ENCODE data around the gene FKBP5. TPM values are rescaled to one million over a fixed set of nuclear protein-coding genes. Genes with fewer than 3 reads are reported as not detected.
"Not testable (repeated sequence)": the region's sequence is repeated elsewhere in the genome, so short reads cannot be mapped to it uniquely, and the experiment has no call there.

Gene FKBP5
- total RNA-seq, 2 experiments from 2014 or later = 202 to 208 TPM

DNA sequence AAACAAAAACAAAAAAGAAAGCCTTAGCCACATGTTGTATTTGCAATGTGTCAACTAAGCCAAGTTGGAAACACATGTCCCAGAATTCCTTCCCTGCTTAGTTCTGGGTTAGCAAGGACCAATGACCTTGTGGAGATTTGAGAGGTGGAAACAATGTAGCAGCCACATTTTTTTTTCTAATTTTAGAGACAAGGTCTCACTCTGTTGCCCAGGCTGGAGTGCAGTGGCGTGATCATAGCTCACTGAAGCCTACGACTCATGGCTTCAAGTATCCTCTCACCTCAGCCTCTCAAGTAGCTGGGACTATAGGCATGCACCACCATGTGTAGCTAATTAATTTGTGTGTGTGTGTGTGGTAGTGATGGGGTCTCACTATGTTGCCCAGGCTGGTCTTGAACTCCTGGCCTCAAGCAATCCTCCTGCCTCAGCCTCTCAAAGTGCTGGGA is 117.8 kb downstream of the FKBP5 start:
- H3K4me1 Mint-ChIP-seq (ENCODE audit: low read depth); DNase-seq; H3K9me3 Mint-ChIP-seq; intact Hi-C loops (cut with micrococcal nuclease); H3K4me3 Mint-ChIP-seq; H3K27me3 Mint-ChIP-seq (ENCODE audit: low read depth): not testable (repeated sequence)
- peaks cover 18% of the 10 kb centered on the region for H3K36me3 Mint-ChIP-seq (ENCODE audit: low read depth)
- CTCF ChIA-PET = interaction anchor here (0.9 to 1.1 kb wide), 3 partner anchors 11 to 169 kb away, joined by 3 to 4 read pairs (median 4); no protein-coding TSS in a partner anchor
- H3K27ac Mint-ChIP-seq = peak overlapping the region; percentile 24

DNA sequence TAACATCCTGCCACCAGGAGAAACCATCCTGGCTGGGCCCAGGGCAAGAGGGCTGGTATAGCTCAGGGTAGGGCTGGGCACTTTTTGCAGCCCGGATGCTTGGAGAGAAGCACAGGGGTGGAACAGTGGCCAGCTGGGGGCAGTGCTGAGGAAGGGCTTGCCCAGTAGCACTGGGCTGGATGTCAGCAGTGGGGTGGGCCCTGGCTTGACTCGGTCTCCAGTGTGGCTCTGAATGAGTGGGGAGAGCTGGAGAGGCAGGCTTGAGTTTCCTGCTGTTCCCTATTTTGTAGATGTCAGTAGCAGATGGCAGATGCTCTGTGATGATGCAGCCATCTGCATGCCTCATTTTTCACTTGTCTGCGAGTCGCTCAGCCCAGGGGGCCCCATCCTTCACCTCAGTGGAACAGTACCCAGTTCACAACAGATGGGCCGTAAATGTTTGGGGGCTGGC is 119.7 kb downstream of the FKBP5 start:
- DNase-seq = peak; percentile 68
- Mint-ChIP-seq H3K27ac (no peak overlapping the region), H3K4me1 (ENCODE audit: low read depth) (no peaks in the 10 kb centered on the region), H3K27me3 (ENCODE audit: low read depth) (no peaks in the 10 kb centered on the region), H3K9me3 (no peaks in the 10 kb centered on the region), H3K36me3 (ENCODE audit: low read depth) (peaks cover 7% of the 10 kb centered on the region), H3K4me3 (no peak overlapping the region)
- CTCF ChIA-PET = interaction anchor here (0.6 to 4.6 kb wide), 2 partner anchors 25 to 168 kb away, joined by 3 to 42 read pairs; partner anchors contain the start of gene ARMC12
- intact Hi-C loops (cut with micrococcal nuclease) = loop anchor here (1.0 to 5.0 kb wide), 2 partner anchors 47 to 167 kb away; no protein-coding TSS in a partner anchor

DNA sequence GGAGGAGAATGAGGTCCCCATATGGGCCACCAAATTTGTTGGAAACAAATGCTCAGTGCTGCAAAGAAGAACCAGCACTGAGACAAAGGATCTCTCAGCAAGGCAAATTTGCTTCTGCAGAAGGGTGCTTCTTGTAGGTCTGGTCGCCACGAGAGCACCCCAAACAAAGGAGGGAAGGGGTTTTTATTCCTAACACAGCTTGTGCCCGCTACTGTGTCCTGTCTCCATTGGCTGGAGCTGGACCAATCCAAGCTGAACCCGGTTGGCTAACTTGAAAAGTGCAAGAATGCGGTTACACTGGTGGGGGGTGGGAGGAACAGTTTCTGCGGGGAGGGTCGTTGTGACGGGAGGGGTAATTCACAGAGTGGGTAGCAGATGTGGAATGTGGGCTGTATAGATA is 121.9 kb downstream of the FKBP5 start:
- CTCF ChIA-PET = interaction anchor here (4.6 kb wide), 1 partner anchor 170 kb away, joined by 42 read pairs; the partner anchor contains the start of gene ARMC12
- no peaks in the 10 kb centered on the region for H3K9me3 Mint-ChIP-seq
- no peaks in the 10 kb centered on the region for H3K36me3 Mint-ChIP-seq (ENCODE audit: low read depth)
- H3K27ac Mint-ChIP-seq = no peak overlapping the region
- H3K4me3 Mint-ChIP-seq = no peak overlapping the region
- DNase-seq = no peak
- no peaks in the 10 kb centered on the region for H3K27me3 Mint-ChIP-seq (ENCODE audit: low read depth)
- H3K4me1 Mint-ChIP-seq (ENCODE audit: low read depth) = no peaks in the 10 kb centered on the region
- intact Hi-C loops (cut with micrococcal nuclease) = loop anchor here (5.0 kb wide), 1 partner anchor 44 kb away; no protein-coding TSS in a partner anchor

DNA sequence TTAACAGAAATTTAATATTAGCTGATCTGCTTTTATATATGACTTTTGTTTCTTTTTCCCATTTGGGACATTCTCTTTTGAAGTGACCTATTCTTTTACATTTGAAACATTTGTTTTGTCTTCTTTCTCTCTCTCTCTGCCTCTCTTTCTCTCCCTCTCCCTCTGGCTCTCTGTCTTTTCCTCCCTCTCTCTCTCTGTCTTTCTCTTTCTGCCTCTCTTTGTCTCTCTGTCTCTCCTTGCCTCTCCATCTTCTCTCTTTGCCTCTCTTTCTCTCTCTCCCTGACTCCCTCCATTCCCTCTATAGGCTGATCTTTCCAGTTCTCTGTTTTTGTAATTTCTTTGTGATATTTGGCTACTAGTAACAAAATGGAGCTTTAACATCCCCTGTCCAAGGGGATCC is 124.0 kb downstream of the FKBP5 start:
- intact Hi-C loops (cut with micrococcal nuclease) = loop anchor here (5.0 kb wide), 1 partner anchor 42 kb away; no protein-coding TSS in a partner anchor
- Mint-ChIP-seq H3K27me3 (ENCODE audit: low read depth) (no peaks in the 10 kb centered on the region), H3K9me3 (no peaks in the 10 kb centered on the region), H3K36me3 (ENCODE audit: low read depth) (no peaks in the 10 kb centered on the region), H3K4me1 (ENCODE audit: low read depth) (no peaks in the 10 kb centered on the region), H3K4me3 (no peak overlapping the region), H3K27ac (no peak overlapping the region)
- CTCF ChIA-PET = interaction anchor here (0.8 to 0.9 kb wide), 3 partner anchors 12 to 60 kb away, joined by 3 read pairs; no protein-coding TSS in a partner anchor
- no peak for DNase-seq

DNA sequence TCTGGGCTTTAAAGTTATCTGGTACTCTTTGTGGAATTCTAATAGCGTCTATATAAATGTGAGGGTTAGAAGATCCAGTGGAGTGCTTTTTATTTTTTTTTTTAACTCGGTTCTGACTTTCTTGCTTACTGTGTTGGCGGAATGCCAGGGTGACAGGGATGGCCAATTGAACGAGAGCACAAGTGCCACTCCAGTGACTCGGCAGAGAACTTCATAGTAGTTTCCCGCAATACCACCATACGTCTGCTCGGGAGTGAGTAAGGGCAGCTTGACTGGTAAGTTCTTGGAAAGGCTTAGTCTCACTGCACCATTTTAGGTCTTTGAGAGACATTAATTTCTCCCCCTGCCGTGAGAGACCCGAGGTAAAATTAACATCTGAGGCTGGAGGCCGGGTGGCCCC is 126.7 kb downstream of the FKBP5 start:
- H3K27me3 Mint-ChIP-seq (ENCODE audit: low read depth) = no peaks in the 10 kb centered on the region
- no peak overlapping the region for H3K27ac Mint-ChIP-seq
- intact Hi-C loops (cut with micrococcal nuclease) = no loop called here
- no peaks in the 10 kb centered on the region for H3K9me3 Mint-ChIP-seq
- no peaks in the 10 kb centered on the region for H3K36me3 Mint-ChIP-seq (ENCODE audit: low read depth)
- CTCF ChIA-PET = interaction anchor here (0.6 to 3.3 kb wide), 5 partner anchors 10 to 329 kb away, joined by 4 to 16 read pairs (median 7); partner anchors contain the start of gene ARMC12
- H3K4me3 Mint-ChIP-seq = no peak overlapping the region
- no peaks in the 10 kb centered on the region for H3K4me1 Mint-ChIP-seq (ENCODE audit: low read depth)
- no peak for DNase-seq

DNA sequence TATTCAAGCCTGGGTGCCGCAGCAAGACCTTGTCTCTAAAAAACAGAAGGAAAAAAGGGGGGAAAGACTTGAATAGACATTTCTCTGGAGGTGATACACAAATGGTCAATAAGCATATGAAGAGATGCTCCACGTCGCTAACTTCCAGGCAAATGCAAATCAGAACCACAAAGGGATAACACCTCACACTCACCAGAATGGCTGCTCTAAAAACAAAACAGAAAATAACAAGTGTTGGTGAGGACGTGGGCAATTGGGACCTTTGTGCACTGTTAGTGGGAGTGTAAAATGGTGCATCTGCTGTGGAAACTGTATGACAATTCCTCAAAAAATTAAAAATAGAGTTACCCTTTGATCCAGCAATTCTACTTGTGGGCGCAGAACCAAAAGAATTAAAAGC is 127.6 kb downstream of the FKBP5 start:
- H3K4me3 Mint-ChIP-seq = no peak overlapping the region
- H3K27ac Mint-ChIP-seq = no peak overlapping the region
- CTCF ChIA-PET = interaction anchor here (0.7 to 3.3 kb wide), 5 partner anchors 9 to 176 kb away, joined by 3 to 16 read pairs (median 7); partner anchors contain the start of gene ARMC12
- no peaks in the 10 kb centered on the region for H3K27me3 Mint-ChIP-seq (ENCODE audit: low read depth)
- H3K36me3 Mint-ChIP-seq (ENCODE audit: low read depth) = no peaks in the 10 kb centered on the region
- H3K4me1 Mint-ChIP-seq (ENCODE audit: low read depth) = no peaks in the 10 kb centered on the region
- intact Hi-C loops (cut with micrococcal nuclease) = no loop called here
- H3K9me3 Mint-ChIP-seq = no peaks in the 10 kb centered on the region
- DNase-seq = no peak

DNA sequence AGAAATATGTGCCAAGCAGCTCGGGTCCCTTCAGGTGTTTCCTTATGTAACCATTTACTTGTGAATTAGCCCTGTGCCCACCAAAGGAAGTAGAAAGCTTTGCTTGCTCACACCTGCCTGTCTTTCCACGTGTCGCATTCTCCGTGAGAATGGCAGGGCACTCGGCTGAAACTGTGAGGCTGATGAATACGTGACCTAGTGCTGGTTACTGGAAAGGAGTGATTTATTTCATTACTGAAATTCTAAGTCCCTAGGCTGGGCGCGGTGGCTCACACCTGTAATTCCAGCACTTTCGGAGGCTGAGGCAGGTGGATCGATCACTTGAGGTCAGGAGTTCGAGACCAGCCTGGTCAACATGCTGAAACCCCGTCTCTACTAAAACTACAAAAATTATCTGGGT is 130.1 kb downstream of the FKBP5 start:
- Mint-ChIP-seq H3K4me1 (ENCODE audit: low read depth) (no peaks in the 10 kb centered on the region), H3K36me3 (ENCODE audit: low read depth) (no peaks in the 10 kb centered on the region), H3K4me3 (no peak overlapping the region), H3K27ac (no peak overlapping the region), H3K27me3 (ENCODE audit: low read depth) (no peaks in the 10 kb centered on the region), H3K9me3 (no peaks in the 10 kb centered on the region)
- no peak for DNase-seq
- CTCF ChIA-PET = interaction anchor here (1.1 to 2.0 kb wide), 2 partner anchors 22 to 37 kb away, joined by 3 to 4 read pairs; no protein-coding TSS in a partner anchor
- intact Hi-C loops (cut with micrococcal nuclease) = loop anchor here (10.0 kb wide), 1 partner anchor 214 kb away; the partner anchor contains the start of gene PPARD

DNA sequence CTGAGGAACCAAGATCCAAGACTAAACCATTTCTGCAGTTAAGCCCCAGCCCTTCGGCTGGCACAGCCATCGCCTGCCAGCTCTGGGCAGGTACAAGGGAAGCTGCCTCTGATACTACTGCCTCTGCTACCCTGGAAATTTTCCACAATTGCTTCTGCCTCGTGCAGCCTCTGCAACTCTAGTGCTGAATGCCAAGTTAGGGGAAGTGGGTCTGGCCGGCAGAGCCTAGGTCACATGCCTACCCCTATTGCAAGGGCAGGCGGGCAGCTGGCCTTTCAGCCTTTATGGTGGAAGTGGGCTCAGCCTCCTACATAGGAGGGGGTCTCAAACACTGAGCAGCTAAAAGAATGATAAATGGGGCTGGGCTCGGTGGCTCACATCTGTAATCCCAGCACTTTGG is 131.5 kb downstream of the FKBP5 start:
- no peak for DNase-seq
- CTCF ChIA-PET = interaction anchor here (1.0 to 1.2 kb wide), 2 partner anchors 35 to 180 kb away, joined by 3 read pairs; partner anchors contain the start of gene ARMC12
- Mint-ChIP-seq H3K36me3 (ENCODE audit: low read depth) (no peaks in the 10 kb centered on the region), H3K27me3 (ENCODE audit: low read depth) (no peaks in the 10 kb centered on the region), H3K27ac (no peak overlapping the region), H3K4me3 (no peak overlapping the region), H3K9me3 (no peaks in the 10 kb centered on the region), H3K4me1 (ENCODE audit: low read depth) (no peaks in the 10 kb centered on the region)
- intact Hi-C loops (cut with micrococcal nuclease) = loop anchor here (10.0 kb wide), 1 partner anchor 212 kb away; the partner anchor contains the start of gene PPARD

DNA sequence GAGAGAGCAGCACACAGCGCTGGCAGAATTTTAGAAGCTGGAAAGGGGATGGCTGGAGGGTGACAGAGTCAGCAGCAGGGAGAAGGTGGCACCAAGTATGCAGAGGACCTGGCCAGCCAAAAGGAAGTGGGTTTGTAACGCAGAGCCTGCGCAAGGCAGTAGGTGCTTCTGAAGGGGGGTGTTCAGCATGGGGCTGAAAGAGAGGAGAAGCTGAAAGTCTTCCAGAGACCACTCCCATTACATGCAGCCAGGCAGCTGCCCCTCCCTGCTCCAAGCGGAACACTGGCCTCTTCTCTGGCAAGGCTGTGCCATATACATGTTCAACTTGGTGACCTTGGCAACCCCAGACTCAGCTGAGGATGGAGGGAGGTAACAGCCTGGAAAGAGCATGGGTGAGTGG is 133.9 kb downstream of the FKBP5 start:
- CTCF ChIA-PET = interaction anchor here (1.3 to 3.9 kb wide), 3 partner anchors 13 to 182 kb away, joined by 3 to 38 read pairs (median 27); partner anchors contain the start of gene ARMC12
- intact Hi-C loops (cut with micrococcal nuclease) = loop anchor here (10.0 kb wide), 1 partner anchor 210 kb away; the partner anchor contains the start of gene PPARD
- Mint-ChIP-seq H3K9me3 (peaks cover 6% of the 10 kb centered on the region), H3K36me3 (ENCODE audit: low read depth) (peaks cover 2% of the 10 kb centered on the region), H3K27me3 (ENCODE audit: low read depth) (no peaks in the 10 kb centered on the region), H3K4me3 (no peak overlapping the region), H3K4me1 (ENCODE audit: low read depth) (no peaks in the 10 kb centered on the region), H3K27ac (no peak overlapping the region)
- DNase-seq = no peak

DNA sequence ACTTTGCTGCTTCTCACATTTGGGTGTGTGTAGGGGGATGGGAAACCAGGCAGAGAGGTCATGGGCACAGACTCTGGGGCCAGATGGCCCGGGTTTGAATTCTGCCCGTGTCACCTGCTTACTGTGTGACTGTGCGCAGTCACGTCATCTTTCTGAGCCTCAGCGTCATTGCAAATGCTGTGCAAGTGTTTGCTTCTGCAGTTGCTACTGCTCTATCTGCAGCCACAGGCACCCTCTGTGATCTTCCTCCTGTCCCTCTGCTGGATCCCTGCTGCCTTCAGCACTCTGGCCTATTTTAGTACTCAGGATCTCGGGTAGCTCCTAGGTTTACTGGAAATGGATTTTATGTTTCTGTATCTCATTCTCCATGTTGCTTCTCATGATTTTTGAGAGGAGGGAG is 135.4 kb downstream of the FKBP5 start:
- Mint-ChIP-seq H3K36me3 (ENCODE audit: low read depth) (peaks cover 2% of the 10 kb centered on the region), H3K27me3 (ENCODE audit: low read depth) (no peaks in the 10 kb centered on the region), H3K9me3 (peaks cover 9% of the 10 kb centered on the region), H3K4me1 (ENCODE audit: low read depth) (no peaks in the 10 kb centered on the region), H3K4me3 (no peak overlapping the region), H3K27ac (no peak overlapping the region)
- intact Hi-C loops (cut with micrococcal nuclease) = loop anchor here (10.0 kb wide), 1 partner anchor 209 kb away; the partner anchor contains the start of gene PPARD
- CTCF ChIA-PET = interaction anchor here (0.6 to 3.9 kb wide), 10 partner anchors 10 to 257 kb away, joined by 3 to 38 read pairs (median 4); partner anchors contain the start of gene ARMC12
- DNase-seq = no peak

DNA sequence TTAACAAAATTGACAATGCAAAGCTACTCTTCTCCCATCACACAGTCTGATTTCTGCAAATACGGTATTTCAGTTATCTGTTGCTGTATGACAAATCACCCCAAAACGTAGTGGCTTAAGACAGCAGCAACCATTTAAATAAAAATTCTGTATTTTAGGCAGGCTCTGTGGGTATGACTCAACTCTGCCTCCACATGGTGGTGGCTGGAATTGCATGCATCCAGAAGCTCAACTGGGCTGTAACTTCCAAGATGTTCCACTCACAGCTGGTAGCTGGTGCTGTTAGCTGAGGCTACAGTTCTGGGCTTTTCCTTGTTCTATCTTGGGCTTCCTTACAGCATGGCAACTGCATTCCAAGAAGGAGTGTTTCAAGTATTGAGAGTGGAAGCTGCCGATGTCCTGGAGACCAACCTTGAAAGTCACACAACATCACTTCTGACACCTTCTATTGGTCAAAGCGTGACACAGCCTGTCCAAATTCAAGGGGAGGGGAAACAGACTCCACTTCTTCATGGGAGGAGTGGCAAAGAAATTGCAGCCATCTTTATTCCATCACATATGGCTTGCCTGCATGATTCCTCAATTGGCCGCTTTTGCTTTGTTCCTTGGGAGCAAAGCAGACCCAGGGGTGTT is 136.3 kb downstream of the FKBP5 start:
- Mint-ChIP-seq H3K36me3 (ENCODE audit: low read depth) (peaks cover 2% of the 10 kb centered on the region), H3K4me3 (no peak overlapping the region), H3K27me3 (ENCODE audit: low read depth) (no peaks in the 10 kb centered on the region), H3K27ac (no peak overlapping the region), H3K9me3 (peaks cover 9% of the 10 kb centered on the region), H3K4me1 (ENCODE audit: low read depth) (no peaks in the 10 kb centered on the region)
- intact Hi-C loops (cut with micrococcal nuclease) = loop anchor here (1.0 to 10.0 kb wide), 2 partner anchors 29 to 208 kb away; partner anchors contain the start of gene PPARD
- CTCF ChIA-PET = interaction anchor here (0.7 to 3.9 kb wide), 30 partner anchors 8 to 879 kb away, joined by 3 to 38 read pairs (median 4); partner anchors contain the start of gene ARMC12
- DNase-seq = peak; percentile 78

DNA sequence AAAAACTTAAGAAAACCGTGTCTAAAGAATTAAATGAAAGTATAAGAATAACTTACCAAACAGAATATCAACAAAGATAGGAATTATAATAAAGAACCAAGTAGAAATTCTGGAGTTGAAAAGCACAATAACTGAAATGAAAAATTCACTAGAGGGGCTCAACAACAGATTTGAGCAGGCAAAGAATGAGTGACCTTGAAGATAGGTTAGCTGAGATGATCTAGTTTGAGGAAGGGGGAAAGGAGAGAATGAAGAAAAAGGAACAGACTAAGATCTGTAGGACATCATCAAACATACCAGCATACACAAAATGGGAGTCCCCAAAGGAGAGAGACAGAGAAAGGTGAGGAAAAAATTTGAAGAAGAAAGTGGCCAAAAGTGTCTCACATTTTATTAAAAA is 138.3 kb downstream of the FKBP5 start:
- intact Hi-C loops (cut with micrococcal nuclease) = loop anchor here (10.0 kb wide), 1 partner anchor 206 kb away; the partner anchor contains the start of gene PPARD
- H3K27me3 Mint-ChIP-seq (ENCODE audit: low read depth) = no peaks in the 10 kb centered on the region
- H3K9me3 Mint-ChIP-seq = peaks cover 9% of the 10 kb centered on the region
- no peak for DNase-seq
- H3K4me3 Mint-ChIP-seq = no peak overlapping the region
- H3K27ac Mint-ChIP-seq = no peak overlapping the region
- H3K36me3 Mint-ChIP-seq (ENCODE audit: low read depth) = peaks cover 2% of the 10 kb centered on the region
- no peaks in the 10 kb centered on the region for H3K4me1 Mint-ChIP-seq (ENCODE audit: low read depth)
- CTCF ChIA-PET = interaction anchor here (0.6 to 1.8 kb wide), 3 partner anchors 17 to 374 kb away, joined by 3 to 7 read pairs (median 4); partner anchors contain the start of gene ARMC12

All from activated naive CD4-positive, alpha-beta T cell treated with anti-CD3 and anti-CD28 coated beads for 36 hours (primary cell).